Activated CD8-positive, alpha-beta memory T cell treated with anti-CD3 and anti-CD28 coated beads, Interleukin-2, amount 50 U/mL, for 24 hours (primary cell): Measurements from ENCODE around the gene KCNIP4.

Experiments used
- DNase-seq: peaks from one replicate; pipeline ENCODE4 v3.0.0-alpha.2; 2020; ENCODE audit errors: extremely low read depth

The KCNIP4 gene

DNA sequence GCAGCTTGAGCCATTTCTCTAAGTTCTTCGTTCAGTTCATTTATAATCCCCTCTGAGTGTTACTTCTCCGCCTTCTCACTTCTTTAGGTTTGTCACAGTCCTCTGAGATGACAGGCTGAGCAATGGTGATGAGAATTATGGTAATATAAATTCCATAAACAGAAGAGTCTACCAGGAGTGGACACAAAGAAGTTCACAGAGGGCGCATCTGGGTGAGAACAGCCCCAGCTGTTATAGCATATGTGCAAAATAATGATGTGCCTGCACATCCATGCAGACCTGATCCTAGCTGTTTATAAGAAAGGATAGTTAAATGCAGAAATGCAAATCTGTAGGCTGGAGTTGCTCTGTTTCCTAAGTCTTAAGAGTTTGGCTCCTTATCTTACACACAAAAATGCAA, 377.5 kb downstream of the KCNIP4 start:
- no peak for DNase-seq

DNA sequence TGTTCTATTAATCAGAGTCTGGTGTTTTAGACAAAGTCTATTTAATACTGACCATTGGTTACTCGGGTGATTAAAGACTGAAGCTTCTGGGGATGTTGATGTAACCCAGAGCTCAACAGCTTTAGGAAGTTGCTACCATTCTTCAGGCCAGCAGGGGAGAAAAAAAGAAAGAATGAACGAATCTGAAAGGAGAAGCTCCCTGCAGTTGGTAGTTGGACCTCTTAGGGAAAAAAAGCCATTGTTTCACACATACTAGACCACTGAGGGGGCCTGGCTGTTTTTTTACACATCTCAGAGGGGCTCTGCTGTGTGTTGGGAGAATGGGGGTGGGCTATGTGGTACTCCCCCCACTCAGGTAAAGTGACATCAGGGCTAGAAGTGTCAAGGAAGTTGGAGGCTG, 378.9 kb downstream of the KCNIP4 start:
- DNase-seq = no peak

DNA sequence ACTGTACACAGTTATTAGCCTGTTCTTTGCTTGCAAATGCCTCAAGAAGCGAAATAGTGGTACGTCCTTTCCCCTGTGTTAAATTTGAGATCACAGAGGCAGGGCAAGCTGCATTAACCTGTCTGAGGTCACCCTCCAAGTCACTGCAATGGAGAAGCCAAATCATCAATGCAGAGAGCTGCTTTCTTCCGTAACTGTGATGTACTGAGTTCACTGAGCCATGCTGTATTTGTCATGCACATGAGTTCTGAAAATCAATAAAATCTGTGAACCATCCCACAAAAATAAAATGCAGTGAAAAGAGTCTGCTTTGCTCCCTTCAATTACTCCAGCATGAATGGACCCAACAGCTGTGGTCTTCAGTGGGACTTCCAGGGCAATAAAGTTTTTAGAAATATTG, 393.5 kb downstream of the KCNIP4 start:
- no peak for DNase-seq

DNA sequence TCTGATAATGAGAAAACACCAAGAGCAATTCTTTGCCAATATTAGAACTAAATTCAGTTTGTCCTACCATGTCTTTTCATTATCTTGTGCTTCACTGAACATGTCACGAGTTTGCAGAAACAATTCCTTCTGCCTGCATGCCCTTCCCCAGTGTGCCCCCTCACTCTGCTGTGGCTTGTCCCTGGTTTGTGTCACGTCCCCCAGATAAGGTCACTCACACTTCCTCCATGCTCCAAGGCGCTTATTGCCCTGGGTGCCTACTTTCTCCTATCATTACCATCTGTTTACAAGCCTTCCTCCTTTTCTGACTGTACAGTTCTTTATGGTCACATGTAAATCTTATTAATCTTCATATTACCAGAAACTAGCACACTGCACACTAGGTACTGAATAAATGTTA, 394.1 kb downstream of the KCNIP4 start:
- DNase-seq = no peak

DNA sequence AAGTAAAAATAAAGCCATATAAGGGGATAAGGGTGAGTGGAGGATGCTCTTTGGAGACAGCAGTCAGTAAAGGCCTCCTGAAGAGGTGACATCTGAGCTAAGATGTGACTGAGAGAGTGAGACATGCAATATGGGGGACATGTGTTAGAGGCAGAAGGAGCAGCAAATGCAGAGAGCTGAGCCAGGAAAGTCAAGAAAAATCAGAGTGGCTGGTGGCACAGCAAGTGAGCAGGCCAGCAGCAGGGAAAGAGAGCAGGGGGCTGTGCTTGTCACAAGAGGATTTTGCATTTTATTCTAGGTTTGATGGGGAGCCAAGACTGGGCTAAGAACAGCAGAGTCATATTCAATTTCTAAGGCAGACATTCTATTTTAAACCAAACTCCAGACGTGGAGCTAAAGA, 394.5 kb downstream of the KCNIP4 start:
- no peak for DNase-seq

DNA sequence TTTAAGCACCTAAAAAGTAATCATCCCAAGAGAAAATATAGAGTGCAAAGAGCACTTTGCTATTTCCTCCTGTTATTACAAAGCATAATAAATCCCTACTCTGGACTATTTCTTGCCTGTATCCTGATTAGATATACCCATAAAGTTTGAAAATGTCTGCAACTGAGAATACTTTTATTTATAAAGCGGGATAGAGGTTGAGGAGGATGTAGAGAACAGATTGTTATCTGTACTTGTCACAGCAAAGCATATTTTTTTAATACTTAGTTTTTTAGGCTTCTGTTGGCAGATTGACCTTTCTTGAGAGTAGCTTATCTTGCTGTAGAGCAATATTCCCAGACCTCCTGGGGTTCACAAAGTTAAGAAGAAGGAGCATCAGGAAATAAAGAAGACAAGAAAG, 396.1 kb downstream of the KCNIP4 start:
- no peak for DNase-seq

DNA sequence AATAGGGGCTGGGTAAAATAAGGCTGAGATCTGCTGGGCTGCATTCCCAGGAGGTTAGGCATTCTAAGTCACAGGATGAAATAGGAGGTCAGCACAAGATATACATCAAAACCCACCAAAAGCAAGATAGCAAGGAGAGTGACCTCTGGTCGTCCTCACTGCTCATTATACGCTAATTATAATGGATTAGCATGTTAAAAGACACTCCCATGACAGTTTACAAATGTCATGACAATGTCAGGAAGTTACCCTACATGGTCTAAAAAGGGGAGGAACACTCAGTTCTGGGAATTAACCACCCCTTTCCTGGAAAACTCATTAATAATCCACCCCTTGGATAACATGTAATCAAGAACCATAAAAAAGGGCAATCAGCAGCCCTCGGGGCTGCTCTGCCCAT, 403.6 kb downstream of the KCNIP4 start:
- DNase-seq = no peak

DNA sequence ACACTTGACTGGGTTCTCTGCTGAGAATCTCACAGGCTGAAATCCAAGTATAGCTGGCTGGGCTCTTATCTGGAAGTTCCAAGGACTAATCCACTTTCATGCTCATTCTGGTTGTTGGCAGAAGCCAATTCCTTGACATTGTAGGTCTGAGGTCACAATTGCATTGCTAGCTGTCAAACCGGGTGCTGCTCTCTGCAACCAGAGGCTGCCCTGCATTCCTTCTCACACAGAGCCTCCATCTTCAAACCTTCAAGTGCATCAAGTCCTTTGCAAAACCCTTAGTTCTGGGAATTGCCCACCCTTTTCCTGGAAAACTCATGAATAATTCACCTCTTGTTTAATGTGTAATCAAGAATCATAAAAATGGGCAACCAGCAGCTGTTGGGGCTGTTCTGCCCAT, 404.2 kb downstream of the KCNIP4 start:
- no peak for DNase-seq

DNA sequence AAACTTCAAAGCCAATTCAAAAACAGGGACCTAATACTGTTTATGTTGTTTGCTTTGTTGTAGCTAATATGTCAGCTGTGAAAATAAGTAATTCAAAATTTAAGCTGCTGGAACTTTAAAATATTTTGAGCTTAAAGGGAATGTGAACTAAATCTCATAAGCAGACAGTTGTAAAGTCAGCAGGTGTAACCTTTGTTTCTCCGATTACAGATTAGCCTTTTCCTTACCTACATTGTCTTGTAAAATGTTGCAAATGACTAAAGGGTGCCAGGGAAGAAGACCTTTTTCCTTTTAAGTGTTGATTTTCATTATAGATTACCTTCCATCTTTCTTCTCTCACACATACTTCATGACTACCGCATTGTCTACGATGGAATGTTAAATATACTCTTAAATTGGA, 405.1 kb downstream of the KCNIP4 start:
- no peak for DNase-seq

DNA sequence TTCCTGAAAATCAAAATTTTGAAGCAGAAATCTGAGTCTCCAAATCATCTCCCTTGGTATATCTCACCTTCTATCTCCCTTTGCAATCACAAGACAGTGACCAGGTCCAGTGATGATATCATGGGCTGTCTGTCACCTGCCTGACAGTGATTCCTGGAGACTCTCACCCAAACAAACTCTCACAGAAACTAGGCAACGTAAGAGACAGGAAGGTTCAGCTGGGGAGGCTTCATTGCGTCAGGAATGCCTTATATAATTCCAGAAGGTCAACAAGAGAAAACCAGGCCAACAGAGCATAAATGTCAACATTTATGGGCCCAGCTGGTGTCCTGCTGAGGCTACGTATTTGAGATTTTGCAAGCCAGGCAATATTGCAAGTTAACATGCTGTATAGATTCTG, 412.7 kb downstream of the KCNIP4 start:
- no peak for DNase-seq

DNA sequence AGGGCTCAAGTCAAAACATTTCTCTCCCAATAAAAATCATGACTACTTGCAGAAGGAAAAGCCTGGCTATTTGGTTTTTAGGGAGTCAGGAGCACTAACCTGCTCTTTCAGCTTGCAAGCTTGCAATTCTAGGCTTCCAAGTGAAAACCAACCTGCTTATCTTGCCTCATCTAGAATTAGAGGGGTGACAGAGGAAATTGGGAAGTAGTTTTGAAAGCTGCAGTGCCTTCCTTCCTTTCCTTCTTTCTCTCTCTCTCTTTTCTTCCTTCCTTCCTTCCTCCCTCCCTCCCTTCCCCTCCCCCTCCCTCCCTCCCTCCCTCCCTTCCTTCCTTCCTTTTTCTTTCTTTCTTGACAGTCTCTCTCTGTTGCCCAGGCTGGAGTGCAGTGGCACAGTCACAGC, 417.5 kb downstream of the KCNIP4 start:
- no peak for DNase-seq

DNA sequence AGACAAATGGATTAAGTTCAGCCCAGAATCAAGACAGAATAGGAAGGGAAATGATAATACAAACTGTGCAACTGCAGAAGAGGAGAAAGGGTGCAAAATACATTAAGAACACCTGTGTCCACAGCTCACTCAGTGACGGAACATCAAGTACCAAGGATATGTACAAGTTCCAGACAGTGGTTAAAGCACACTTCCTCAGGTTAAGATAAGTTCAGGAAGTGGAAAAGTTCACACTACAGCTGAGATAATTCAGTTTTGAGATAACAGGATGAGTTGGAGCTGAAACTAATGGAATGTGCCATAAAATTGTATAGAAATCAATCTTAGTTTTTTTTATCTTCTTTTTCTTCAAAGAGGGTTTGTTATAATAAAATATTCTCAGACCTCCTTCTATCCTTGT, 419.4 kb downstream of the KCNIP4 start:
- no peak for DNase-seq

DNA sequence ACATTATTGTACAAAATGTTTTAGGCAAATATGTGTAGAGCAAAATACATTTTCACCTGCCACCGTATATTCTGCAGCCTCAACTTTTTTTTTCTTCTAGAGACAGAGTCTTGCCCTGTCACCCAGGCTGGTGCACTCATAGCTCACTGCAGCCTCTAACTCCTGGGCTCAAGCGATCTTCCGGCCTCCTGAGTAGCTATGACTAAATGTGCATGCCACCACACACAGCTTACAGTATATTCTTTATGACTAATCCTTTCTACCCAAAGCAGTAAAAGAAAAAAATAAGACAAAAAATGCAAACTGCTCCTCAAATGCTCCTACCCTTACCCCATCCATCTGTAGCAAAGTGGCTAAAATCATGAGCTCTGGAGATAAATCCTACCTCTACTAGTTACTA, 426.3 kb downstream of the KCNIP4 start:
- no peak for DNase-seq

DNA sequence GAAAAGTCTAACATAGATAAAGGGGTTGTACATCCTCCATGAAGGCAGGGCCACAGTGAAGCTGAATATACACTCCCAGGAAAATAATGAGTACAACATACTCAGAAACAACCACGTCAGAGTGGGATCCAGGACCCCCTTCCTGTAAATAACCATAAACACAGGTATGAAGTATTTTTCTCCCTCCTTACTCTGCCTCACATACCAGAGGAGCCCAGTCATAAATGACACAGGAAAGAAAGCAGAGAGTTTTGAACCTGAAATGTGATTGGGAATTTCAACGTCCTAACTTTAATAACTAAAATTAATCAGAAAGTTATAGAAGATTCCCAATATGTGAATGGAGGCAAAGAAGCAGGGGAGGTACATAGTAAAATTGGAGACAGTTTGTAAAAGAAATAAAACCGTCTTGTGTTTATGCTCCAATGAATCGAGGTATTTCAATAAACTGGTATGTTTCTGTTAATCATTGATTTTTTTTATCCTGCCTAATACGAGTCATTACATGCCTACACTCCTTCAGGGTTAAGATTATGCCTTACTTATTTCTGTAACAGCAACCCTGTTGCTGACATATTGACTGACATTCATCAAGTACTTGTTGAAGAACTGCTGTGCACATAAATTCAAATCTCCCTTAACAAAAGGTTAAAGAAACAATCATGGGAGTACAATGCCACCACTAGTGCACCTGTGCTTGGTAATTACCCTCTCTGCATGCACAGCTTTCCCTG, 431.3 kb downstream of the KCNIP4 start:
- no peak for DNase-seq

DNA sequence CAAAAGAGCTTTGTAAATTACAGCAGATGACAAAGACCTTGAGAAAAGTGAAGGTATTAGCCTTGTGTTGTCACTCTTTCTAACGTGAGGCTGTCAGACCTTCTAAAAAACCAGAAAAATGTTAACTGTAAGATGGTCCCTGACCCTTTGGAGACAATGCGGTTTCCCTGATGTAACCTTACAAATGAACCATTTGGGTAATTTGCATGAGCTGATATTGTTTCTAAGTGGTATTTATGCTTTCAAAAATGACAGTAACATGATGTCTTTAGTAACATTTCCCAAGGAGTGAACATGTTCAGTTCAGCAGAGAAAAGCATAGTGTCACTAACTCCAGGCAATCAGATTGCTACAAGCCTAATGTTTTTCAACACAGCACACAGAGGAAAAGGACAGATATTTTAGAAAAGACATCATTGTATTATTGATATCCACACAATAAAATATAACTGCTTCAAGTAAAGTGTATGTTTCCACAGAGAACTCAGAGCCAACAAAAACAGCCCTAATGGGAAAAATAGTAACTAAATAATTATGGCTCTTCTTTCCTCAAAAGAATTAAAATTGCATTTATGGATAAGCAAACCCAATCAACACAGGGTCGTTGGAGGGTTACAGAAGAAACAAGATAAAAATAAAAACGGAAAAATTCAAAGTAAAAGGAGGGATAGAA, 434.4 kb downstream of the KCNIP4 start:
- no peak for DNase-seq

DNA sequence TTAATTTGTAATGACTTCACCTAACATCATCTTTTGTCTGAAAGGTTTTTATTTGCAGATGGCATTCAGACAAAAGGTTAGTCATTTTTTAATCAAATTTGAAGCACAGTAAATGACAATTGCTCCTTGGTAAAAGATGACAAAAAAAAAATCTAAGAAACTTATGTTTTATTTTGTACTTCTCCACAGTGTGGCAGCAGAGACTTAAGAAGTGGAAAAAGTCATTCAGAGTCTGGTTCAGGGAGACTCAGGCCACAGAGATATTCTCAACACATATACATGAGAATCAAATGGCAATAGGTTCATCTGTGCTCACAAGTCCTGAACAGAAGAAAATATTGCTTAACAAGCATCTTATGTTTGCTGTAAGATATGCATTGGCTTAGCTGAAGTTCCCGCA, 436.2 kb downstream of the KCNIP4 start:
- no peak for DNase-seq

DNA sequence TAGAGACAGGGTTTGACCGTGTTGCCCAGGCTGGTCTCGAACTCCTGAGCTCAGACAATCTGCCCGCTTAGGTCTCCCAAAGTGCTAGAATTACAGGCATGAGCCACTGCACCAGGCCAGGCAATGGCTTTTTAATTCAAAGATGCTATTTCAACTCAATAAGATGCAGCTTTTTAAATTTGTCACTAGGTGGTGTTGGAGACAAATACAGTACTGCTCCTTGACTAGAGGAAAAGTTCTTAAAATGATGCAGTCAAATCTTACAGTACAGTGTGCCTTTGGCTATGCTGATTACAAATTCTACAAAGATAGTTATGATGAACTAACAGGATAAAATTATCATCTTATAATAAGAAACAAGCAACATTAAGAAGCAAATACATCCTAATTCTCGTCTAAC, 441.1 kb downstream of the KCNIP4 start:
- no peak for DNase-seq

DNA sequence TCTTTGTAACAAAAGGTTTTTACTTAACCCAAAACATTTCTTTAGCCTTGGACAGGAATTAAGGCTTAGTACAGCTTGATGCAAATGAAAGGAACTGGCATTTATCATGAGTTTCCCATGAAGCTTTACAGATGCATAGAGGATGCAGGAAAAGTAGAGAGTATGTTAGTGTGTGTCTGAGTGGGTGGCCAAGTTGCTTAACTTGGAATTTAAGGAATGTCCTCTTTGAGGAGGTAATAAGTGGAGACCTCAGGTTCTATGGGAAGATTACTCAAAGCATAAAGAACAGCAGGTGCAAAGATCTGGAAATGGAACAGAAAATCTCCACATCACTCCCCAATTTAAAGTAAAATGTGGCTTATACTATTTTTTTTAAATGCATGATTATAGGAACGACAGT, 457.9 kb downstream of the KCNIP4 start:
- DNase-seq = no peak

DNA sequence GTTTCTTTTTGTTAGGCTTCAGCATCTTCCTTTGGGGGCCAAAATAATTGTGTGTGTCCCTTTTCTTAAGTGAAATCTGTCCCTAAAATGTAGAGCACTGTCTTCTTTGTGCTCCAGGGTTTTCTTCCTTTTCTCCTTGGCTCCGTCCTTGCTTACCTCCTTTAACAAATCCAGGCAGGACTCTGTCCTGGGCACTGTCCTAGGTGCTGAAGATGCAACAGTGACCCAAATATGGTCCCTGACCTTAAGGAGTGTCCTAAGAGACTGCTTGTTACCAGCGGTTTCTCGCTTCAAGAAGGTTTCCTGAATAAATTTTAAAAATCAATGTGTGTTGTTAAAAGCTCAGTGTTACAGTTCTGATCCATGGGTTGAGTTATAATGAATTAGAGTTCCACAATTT, 471.8 kb downstream of the KCNIP4 start:
- no peak for DNase-seq

DNA sequence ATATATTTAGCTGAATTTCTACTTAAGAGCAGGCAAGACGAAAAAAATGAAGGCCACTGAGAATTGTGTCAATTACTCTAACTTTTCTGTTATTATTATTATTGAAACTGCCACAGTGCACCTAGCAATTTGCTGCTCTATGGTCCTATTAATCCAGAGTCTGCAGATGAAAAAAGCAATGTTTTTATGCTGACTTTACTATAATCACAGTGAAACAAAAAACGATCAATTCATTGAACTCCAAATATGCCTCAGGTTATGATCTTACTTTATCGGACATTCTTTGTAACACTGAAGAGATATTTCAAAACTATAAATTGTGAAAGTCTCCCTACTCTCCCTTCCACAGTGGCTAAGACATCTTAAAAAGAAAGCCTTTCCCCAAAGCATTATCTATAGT, 474.4 kb downstream of the KCNIP4 start:
- no peak for DNase-seq

DNA sequence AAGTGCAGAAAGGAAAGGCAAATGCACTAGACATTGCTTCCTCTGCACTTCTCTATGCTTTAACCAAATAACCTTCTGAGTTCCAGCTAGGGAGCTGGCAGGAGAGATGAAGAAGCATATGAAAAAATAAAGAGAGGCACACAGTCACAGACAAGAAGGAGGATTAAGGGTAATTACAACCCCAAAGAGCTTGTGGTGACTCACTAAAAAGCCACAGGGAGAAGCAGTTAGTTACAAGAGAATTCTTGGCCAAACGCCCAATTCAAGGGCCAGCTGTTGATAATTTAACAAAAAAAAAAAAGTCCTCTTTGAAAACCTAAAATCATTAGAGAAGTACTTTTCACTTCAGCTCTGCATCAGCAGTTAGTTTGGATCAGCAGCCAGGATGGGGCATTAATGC, 478.0 kb downstream of the KCNIP4 start:
- DNase-seq = no peak

DNA sequence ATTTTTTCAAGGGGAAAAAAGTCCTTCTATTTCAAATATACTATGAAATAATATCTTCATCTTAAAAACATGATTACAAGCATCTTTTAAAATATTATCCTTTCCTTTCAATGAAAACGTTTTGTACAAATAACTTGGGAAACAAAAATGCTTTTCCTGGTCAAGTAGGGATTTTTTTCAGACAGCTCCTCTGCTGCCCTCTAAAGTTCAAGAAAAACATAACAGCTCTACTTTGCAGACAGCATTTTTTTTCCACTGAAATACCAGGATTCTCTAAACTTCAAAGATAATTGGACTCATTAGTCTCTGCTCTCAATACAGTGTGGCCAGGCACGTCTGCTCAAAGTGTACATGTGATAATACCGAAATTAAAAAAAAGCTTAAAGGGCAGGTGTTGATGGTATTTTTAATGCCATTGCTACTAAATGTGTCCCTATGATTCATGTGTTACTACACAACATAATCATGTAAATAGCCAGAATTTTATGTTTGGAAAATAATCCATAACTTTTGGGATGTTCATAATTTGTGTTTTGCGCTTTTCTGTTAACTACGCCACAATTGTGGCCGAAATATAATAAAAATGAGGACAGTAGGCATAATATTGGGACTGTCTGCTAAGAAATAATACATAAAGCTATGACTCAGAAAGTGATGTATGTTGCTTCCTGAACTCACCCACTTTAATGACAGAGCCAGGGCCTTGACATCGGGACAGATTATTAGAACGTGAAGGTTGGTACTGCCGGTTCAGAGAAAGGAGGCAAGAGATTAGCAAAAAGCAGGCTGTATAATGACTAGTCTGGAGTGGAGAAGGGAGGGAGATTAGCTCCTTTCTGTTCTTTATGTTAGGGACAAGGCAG, 478.9 kb downstream of the KCNIP4 start:
- no peak for DNase-seq

DNA sequence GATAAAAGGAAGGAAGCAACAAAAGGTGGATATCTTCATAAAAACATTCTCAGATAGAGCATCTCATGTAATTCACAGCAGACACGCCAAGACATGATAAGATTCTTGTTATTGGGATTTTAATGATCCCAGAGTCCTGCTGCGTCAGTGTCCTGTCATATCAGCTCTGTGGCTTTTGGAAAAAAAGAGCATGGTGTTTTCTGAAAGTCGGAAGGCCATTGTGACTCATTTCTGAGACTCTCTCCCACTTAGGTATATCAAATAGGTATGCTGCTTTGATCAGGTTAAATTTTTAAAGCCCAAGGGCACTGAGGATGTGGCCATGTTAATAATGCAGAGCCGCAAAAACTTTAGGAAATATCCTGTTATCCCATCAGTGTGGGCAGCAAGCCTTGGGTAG, 481.0 kb downstream of the KCNIP4 start:
- DNase-seq = no peak
